Lung (tissue), 12 donors: ENCODE data around the gene TTLL9. TPM values are rescaled to one million over a fixed set of nuclear protein-coding genes. Genes with fewer than 3 reads are reported as not detected.

Source experiments
- ATAC-seq: fragments of 200-7000 bp; cut with Tn5 transposase; one replicate; pipeline ENCODE4 v1.9.1; 2020; ENCODE audit warnings: moderate number of reproducible peaks; ENCODE audit not compliant: insufficient read depth, low FRiP score
- DNase-seq, 3 donors: peaks; one replicate each; pipeline ENCODE4 v3.0.0-alpha.2; 2013 to 2017
- H3K27ac ChIP-seq, 2 donors: one replicate each; pipeline ENCODE4 v1.5.1; 2013; ENCODE audit warnings: mild to moderate bottlenecking in 2 of 2, moderate library complexity in 2 of 2, control low read depth in 1 of 2, inconsistent platforms in 1 of 2, low read depth in 1 of 2, low read length in 1 of 2
- H3K27me3 ChIP-seq, 3 donors: one replicate each; pipeline ENCODE4 v1.5.1; 2013; ENCODE audit warnings: low read length in 2 of 3; ENCODE audit not compliant: control insufficient read depth in 3 of 3, insufficient read depth in 3 of 3
- H3K36me3 ChIP-seq, 4 donors: one replicate each; pipeline ENCODE4 v1.5.1; 2013; ENCODE audit warnings: low read length in 4 of 4, mild to moderate bottlenecking in 1 of 4, moderate library complexity in 1 of 4; ENCODE audit not compliant: control insufficient read depth in 4 of 4, insufficient read depth in 4 of 4
- H3K4me1 ChIP-seq, 5 donors: one replicate each; pipeline ENCODE4 v1.5.1; 2013; ENCODE audit warnings: low read length in 5 of 5, mild to moderate bottlenecking in 2 of 5, moderate library complexity in 1 of 5; ENCODE audit not compliant: control insufficient read depth in 5 of 5, insufficient read depth in 5 of 5
- H3K4me3 ChIP-seq: one replicate; pipeline ENCODE4 v1.5.1; 2013; ENCODE audit warnings: mild to moderate bottlenecking, control low read depth, moderate library complexity
- H3K9ac ChIP-seq, 2 donors: one replicate each; pipeline ENCODE4 v1.5.1; 2013; ENCODE audit warnings: low read length in 2 of 2, control low read depth in 1 of 2; ENCODE audit not compliant: insufficient read depth in 1 of 2
- H3K9me3 ChIP-seq, 4 donors: one replicate each; pipeline ENCODE4 v1.5.1; 2013; ENCODE audit warnings: low read length in 3 of 4, mild to moderate bottlenecking in 1 of 4, moderate library complexity in 1 of 4; ENCODE audit not compliant: control insufficient read depth in 4 of 4, insufficient read depth in 3 of 4
- CTCF ChIP-seq: IDR thresholded peaks from 2 replicates; pipeline ENCODE4 v1.5.1; 2012; ENCODE audit warnings: mild to moderate bottlenecking; ENCODE audit errors: control extremely low read depth, extremely low read depth
- WGBS, 2 donors: extraction: QIAGEN DNeasy Blood & Tissue Kit; methylation state at CpG; one replicate each; pipeline ENCODE4 v1.1.7; 2013; 5-methylcytosine and 5-hydroxymethylcytosine counted together
- polyA plus RNA-seq, 2 donors: library from polyadenylated mRNA; stranded (reverse); fragments of 200-250 nt; gene quantifications; one replicate each; pipeline ENCODE4 v1.2.1, GENCODE V29; 2013
- total RNA-seq, 2 donors: library from RNA; depleted of rRNA in 1 of 2; stranded (reverse); fragments of >200 nt in 1 of 2; gene quantifications; one replicate each; pipeline ENCODE4 v1.2.1, GENCODE V29; 2014 to 2021
- donor health status: control.
- donor health status: control.
- donor health status: Bipolar disorder and iron deficiency.
- donor health status: healthy.
- donor health status: DM: yes; HTN: yes; CAD: no.

TTLL9 gene
- total and polyA plus RNA-seq, 4 donors, result 1.9 to 8.9 (median 4.8) TPM

GRCh38 chr20:31989030-31989645, 118.7 kb downstream of the TTLL9 start:
- H3K27ac ChIP-seq, result no peak overlapping the region
- H3K4me3 ChIP-seq, result no peak overlapping the region
- TF ChIP-seq CTCF, result no peak
- H3K9me3 ChIP-seq, result no peaks in the 10 kb centered on the region
- peaks cover 0 to 17% (median 12%) of the 10 kb centered on the region in 3 donors for H3K27me3 ChIP-seq
- DNase-seq (no peak), ATAC-seq (no peak)
- WGBS, 2 donors, result 71 to 85% methylated on average over 8 of the region's 8 CpGs
- peaks cover 0 to 3% (median 0%) of the 10 kb centered on the region in 5 donors for H3K4me1 ChIP-seq
- H3K9ac ChIP-seq, result no peak overlapping the region
- no peaks in the 10 kb centered on the region for H3K36me3 ChIP-seq

- Histone ChIP-seq H3K9me3 (no peaks in the 10 kb centered on the region), H3K4me1 (peaks cover 0 to 3% (median 0%) of the 10 kb centered on the region in 5 donors), H3K27me3 (peaks cover 4 to 33% (median 20%) of the 10 kb centered on the region in 3 donors), H3K36me3 (no peaks in the 10 kb centered on the region), H3K9ac (no peak overlapping the region), H3K4me3 (no peak overlapping the region), H3K27ac (no peak overlapping the region)
- WGBS, 2 donors, result 64 to 73% methylated on average over 6 of the region's 6 CpGs
- no peak for TF ChIP-seq CTCF
- ATAC-seq, result no peak
- peak in 2 of 3 donors; percentile 29 to 46 for DNase-seq
Measured at GRCh38 chr20:31990641-31991338, 120.4 kb downstream of the TTLL9 start.

GRCh38 chr20:31991339-31991705, 120.9 kb downstream of the TTLL9 start:
- Histone ChIP-seq H3K27me3 (peaks cover 4 to 36% (median 22%) of the 10 kb centered on the region in 3 donors), H3K36me3 (no peaks in the 10 kb centered on the region), H3K9me3 (no peaks in the 10 kb centered on the region), H3K9ac (no peak overlapping the region), H3K4me1 (peaks cover 0 to 3% (median 0%) of the 10 kb centered on the region in 5 donors), H3K27ac (no peak overlapping the region), H3K4me3 (no peak overlapping the region)
- ATAC-seq (no peak), DNase-seq (peak in 1 of 3 donors; percentile 41)
- TF ChIP-seq CTCF, result no peak
- WGBS, 2 donors, result 53 to 80% methylated on average over 1 of the region's 1 CpG
